Calu3 (cell line): ENCODE data around the gene CDIPT. TPM values are rescaled to one million over a fixed set of nuclear protein-coding genes. Genes with fewer than 3 reads are reported as not detected.

ENCODE experiments used
- BruUV-seq: library from RNA; stranded (reverse); fragments of 400-500 nt; replicated peaks from 2 replicates; lab custom pipeline; 2021; lab: Mats Ljungman, UMichigan
- CTCF ChIA-PET: fragments of 300-600 bp; sonication (Branson Sonifier 250); formaldehyde crosslinking; loops from one replicate; lab custom pipeline; 2022; ENCODE audit warnings: antibody characterized with exemption; lab: Charles Lee
- DNase-seq: peaks from one replicate; pipeline ENCODE4 v3.0.0; 2022
- H3K27ac Mint-ChIP-seq: one replicate; pipeline ENCODE4 v1.8.0; 2022; ENCODE audit warnings: mixed read lengths; ENCODE audit not compliant: unreplicated experiment
- H3K27me3 Mint-ChIP-seq: one replicate; pipeline ENCODE4 v1.8.0; 2022; ENCODE audit warnings: mixed read lengths; ENCODE audit not compliant: unreplicated experiment
- H3K36me3 Mint-ChIP-seq: one replicate; pipeline ENCODE4 v1.8.0; 2022; ENCODE audit warnings: mild to moderate bottlenecking, moderate library complexity, mixed read lengths; ENCODE audit not compliant: insufficient read depth, unreplicated experiment
- H3K4me1 Mint-ChIP-seq: one replicate; pipeline ENCODE4 v1.8.0; 2022; ENCODE audit warnings: mild to moderate bottlenecking, low read depth, mixed read lengths; ENCODE audit not compliant: unreplicated experiment
- H3K4me3 Mint-ChIP-seq: one replicate; pipeline ENCODE4 v1.8.0; 2022; ENCODE audit warnings: mild to moderate bottlenecking, low read depth, moderate library complexity, mixed read lengths; ENCODE audit not compliant: unreplicated experiment
- H3K9me3 Mint-ChIP-seq: one replicate; pipeline ENCODE4 v1.8.0; 2022; ENCODE audit warnings: low read depth, mixed read lengths; ENCODE audit not compliant: unreplicated experiment
- CTCF ChIP-seq: fragments of 200-600 bp; IDR thresholded peaks from one replicate; pipeline ENCODE4 v1.8.0; 2022; ENCODE audit warnings: antibody characterized with exemption; ENCODE audit not compliant: unreplicated experiment
- intact Hi-C: fragments of 100-400 bp; cut with micrococcal nuclease; formaldehyde crosslinking; loops from one replicate; pipeline ENCODE4 v1.10.0; 2022; ENCODE audit not compliant: unreplicated experiment
- total RNA-seq: library from RNA; stranded (reverse); gene quantifications from 2 replicates; pipeline ENCODE4 v1.2.3, GENCODE V29; 2022

CDIPT gene
- total RNA-seq, 1 experiment from 2014 or later = 62.7 TPM

GRCh38 chr16:29826342-29826695, 36.7 kb downstream of the CDIPT start:
- no peak for DNase-seq
- Mint-ChIP-seq H3K4me1 (peaks cover 26% of the 10 kb centered on the region), H3K36me3 (peaks cover 52% of the 10 kb centered on the region), H3K9me3 (no peaks in the 10 kb centered on the region), H3K4me3 (no peak overlapping the region), H3K27me3 (no peaks in the 10 kb centered on the region), H3K27ac (no peak overlapping the region)
- no peak for TF ChIP-seq CTCF
- intact Hi-C loops = loop anchor here (10.0 kb wide), 1 partner anchor 78 kb away; the partner anchor contains the start of gene ASPHD1
- BruUV-seq = no TSS peak
- CTCF ChIA-PET = interaction anchor here (0.6 kb wide), 1 partner anchor 176 kb away, joined by 5 read pairs; no protein-coding TSS in a partner anchor

- H3K9me3 Mint-ChIP-seq = no peaks in the 10 kb centered on the region
- no TSS peak for BruUV-seq
Observed at GRCh38 chr16:29825145-29826044, 37.6 kb downstream of the CDIPT start.

GRCh38 chr16:29824589-29825144, 38.4 kb downstream of the CDIPT start:
- DNase-seq = no peak
- peaks cover 31% of the 10 kb centered on the region for H3K4me1 Mint-ChIP-seq
- BruUV-seq = no TSS peak
- CTCF ChIA-PET = interaction anchor here (0.8 to 1.1 kb wide), 2 partner anchors 17 to 24 kb away, joined by 3 to 6 read pairs; no protein-coding TSS in a partner anchor
- no peaks in the 10 kb centered on the region for H3K9me3 Mint-ChIP-seq
- H3K4me3 Mint-ChIP-seq = peak overlapping the region; percentile 61
- TF ChIP-seq CTCF = no peak
- H3K27me3 Mint-ChIP-seq = no peaks in the 10 kb centered on the region
- intact Hi-C loops = loop anchor here (5.0 to 10.0 kb wide), 4 partner anchors 38 to 198 kb away; partner anchors contain the start of genes ASPHD1, C16orf92 and CDIPT
- peaks cover 62% of the 10 kb centered on the region for H3K36me3 Mint-ChIP-seq
- H3K27ac Mint-ChIP-seq = peak overlapping the region; percentile 95

More at GRCh38 chr16:29825145-29826044, 37.6 kb downstream of the CDIPT start:
- H3K27ac Mint-ChIP-seq = peak overlapping the region; percentile 95
- intact Hi-C loops = loop anchor here (10.0 kb wide), 1 partner anchor 79 kb away; the partner anchor contains the start of gene ASPHD1
- peaks cover 55% of the 10 kb centered on the region for H3K36me3 Mint-ChIP-seq
- H3K4me3 Mint-ChIP-seq = peak overlapping the region; percentile 61
- CTCF ChIA-PET = interaction anchor here (1.0 kb wide), 1 partner anchor 18 kb away, joined by 3 read pairs; no protein-coding TSS in a partner anchor
- TF ChIP-seq CTCF = no peak
- H3K27me3 Mint-ChIP-seq = no peaks in the 10 kb centered on the region
- H3K4me1 Mint-ChIP-seq = peaks cover 26% of the 10 kb centered on the region
- no peak for DNase-seq

GRCh38 chr16:29821643-29822115, 41.3 kb downstream of the CDIPT start:
- no TSS peak for BruUV-seq
- H3K4me3 Mint-ChIP-seq = peak overlapping the region; percentile 92
- H3K9me3 Mint-ChIP-seq = no peaks in the 10 kb centered on the region
- peak; percentile 61 for DNase-seq
- TF ChIP-seq CTCF = no peak
- CTCF ChIA-PET = interaction anchor here (0.6 to 3.8 kb wide), 5 partner anchors 10 to 1290 kb away, joined by 3 to 19 read pairs (median 4); no protein-coding TSS in a partner anchor
- intact Hi-C loops = loop anchor here (2.0 to 10.0 kb wide), 5 partner anchors 27 to 201 kb away; partner anchors contain the start of genes ASPHD1, C16orf92 and CDIPT
- peaks cover 45% of the 10 kb centered on the region for H3K4me1 Mint-ChIP-seq
- H3K27me3 Mint-ChIP-seq = no peaks in the 10 kb centered on the region
- peaks cover 87% of the 10 kb centered on the region for H3K36me3 Mint-ChIP-seq
- peak overlapping the region; percentile 95 for H3K27ac Mint-ChIP-seq
